ENCODE measurements around the gene PPIP5K2.

PPIP5K2 gene

GRCh38 chr5:103151156-103151555 lies 31.1 kb downstream of the PPIP5K2 start:
- Histone ChIP-seq H3K79me2 (ENCODE audit: insufficient read depth, low read depth) (no peaks in the 10 kb centered on the region), H3K27ac (no peak overlapping the region), H3K9ac (no peak overlapping the region), H2AFZ (ENCODE audit: low read depth) (no peak overlapping the region), H3K36me3 (ENCODE audit: insufficient read depth) (no peaks in the 10 kb centered on the region), H3K4me3 (IDR thresholded peaks at IDR 0.05; ENCODE audit: insufficient read depth, low read depth, low read length) (no peak overlapping the region), H3K27me3 (ENCODE audit: insufficient read depth, low read depth) (no peaks in the 10 kb centered on the region), H3K4me1 (ENCODE audit: low read depth, poor library complexity, severe bottlenecking) (no peaks in the 10 kb centered on the region), H4K20me1 (ENCODE audit: insufficient read depth) (no peaks in the 10 kb centered on the region), H3K4me2 (no peak overlapping the region)
- no peak for TF ChIP-seq CTCF (conservative IDR thresholded peaks at IDR 0.05; ENCODE audit: low read depth, low read length)

GRCh38 chr5:103166706-103167105 lies 46.6 kb downstream of the PPIP5K2 start:
- Histone ChIP-seq H3K9ac (no peak overlapping the region), H4K20me1 (ENCODE audit: insufficient read depth) (no peaks in the 10 kb centered on the region), H3K27ac (no peak overlapping the region), H3K27me3 (ENCODE audit: insufficient read depth, low read depth) (no peaks in the 10 kb centered on the region), H3K4me3 (IDR thresholded peaks at IDR 0.05; ENCODE audit: insufficient read depth, low read depth, low read length) (no peak overlapping the region), H2AFZ (ENCODE audit: low read depth) (no peak overlapping the region), H3K4me1 (ENCODE audit: low read depth, poor library complexity, severe bottlenecking) (peaks cover under 1% of the 10 kb centered on the region), H3K36me3 (ENCODE audit: insufficient read depth) (no peaks in the 10 kb centered on the region; the same call in 1 of the 2 replicates), H3K4me2 (no peak overlapping the region), H3K79me2 (ENCODE audit: insufficient read depth, low read depth) (no peaks in the 10 kb centered on the region)
- no peak for TF ChIP-seq CTCF (conservative IDR thresholded peaks at IDR 0.05; ENCODE audit: low read depth, low read length)

GRCh38 chr5:103174147-103174546 lies 54.0 kb downstream of the PPIP5K2 start:
- no peak overlapping the region for H3K9ac ChIP-seq
- no peak for TF ChIP-seq CTCF (conservative IDR thresholded peaks at IDR 0.05; ENCODE audit: low read depth, low read length)
- H4K20me1 ChIP-seq (ENCODE audit: insufficient read depth) = no peaks in the 10 kb centered on the region
- no peak overlapping the region for H3K27ac ChIP-seq
- no peaks in the 10 kb centered on the region for H3K79me2 ChIP-seq (ENCODE audit: insufficient read depth, low read depth)
- H3K4me2 ChIP-seq = no peak overlapping the region
- H2AFZ ChIP-seq (ENCODE audit: low read depth) = no peak overlapping the region
- no peak overlapping the region for H3K4me3 ChIP-seq (IDR thresholded peaks at IDR 0.05; ENCODE audit: insufficient read depth, low read depth, low read length)
- H3K36me3 ChIP-seq (ENCODE audit: insufficient read depth) = no peaks in the 10 kb centered on the region; the same call in 1 of the 2 replicates
- H3K4me1 ChIP-seq (ENCODE audit: low read depth, poor library complexity, severe bottlenecking) = peaks cover 4% of the 10 kb centered on the region
- H3K27me3 ChIP-seq (ENCODE audit: insufficient read depth, low read depth) = no peaks in the 10 kb centered on the region

- no peak for TF ChIP-seq CTCF (conservative IDR thresholded peaks at IDR 0.05; ENCODE audit: low read depth, low read length)
- no peaks in the 10 kb centered on the region for H3K27me3 ChIP-seq (ENCODE audit: insufficient read depth, low read depth)
- H3K4me3 ChIP-seq (IDR thresholded peaks at IDR 0.05; ENCODE audit: insufficient read depth, low read depth, low read length) = no peak overlapping the region
- H2AFZ ChIP-seq (ENCODE audit: low read depth) = no peak overlapping the region
- H3K4me2 ChIP-seq = no peak overlapping the region
- no peaks in the 10 kb centered on the region for H3K4me1 ChIP-seq (ENCODE audit: low read depth, poor library complexity, severe bottlenecking)
- no peaks in the 10 kb centered on the region for H3K36me3 ChIP-seq (ENCODE audit: insufficient read depth)
- H3K9ac ChIP-seq = no peak overlapping the region
- H4K20me1 ChIP-seq (ENCODE audit: insufficient read depth) = no peaks in the 10 kb centered on the region
- H3K27ac ChIP-seq = no peak overlapping the region
- H3K79me2 ChIP-seq (ENCODE audit: insufficient read depth, low read depth) = no peaks in the 10 kb centered on the region
These were observed 57.4 kb downstream of the PPIP5K2 start for GRCh38 chr5:103177543-103177942.

Measured in KMS-11 (cell line).